Measurements from ENCODE around the gene ARHGAP21. TPM values are rescaled to one million over a fixed set of nuclear protein-coding genes. Genes with fewer than 3 reads are reported as not detected.
A peak's percentile ranks its signal among the peaks of the same experiment; 100 is the strongest.

Gene ARHGAP21
- total and polyA plus RNA-seq, 2 donors from 2014 or later = 12.7 to 74.3 TPM

- FAIRE-seq = no peak
These were observed 182.4 kb downstream of the ARHGAP21 start for GRCh38 chr10:24541239-24541753.

GRCh38 chr10:24536636-24537035, 187.1 kb downstream of the ARHGAP21 start:
- intact Hi-C loops (cut with DNase I) = no loop called here
- no peaks in the 10 kb centered on the region for H3K9me3 ChIP-seq (ENCODE audit: control insufficient read depth in 2 of 3, insufficient read depth in 1 of 3, low read length in 3 of 3)
- no peaks in the 10 kb centered on the region for H3K4me1 ChIP-seq (ENCODE audit: control insufficient read depth in 2 of 3, insufficient read depth in 2 of 3, low read depth in 1 of 3, low read length in 3 of 3)
- no peak for TF ChIP-seq CTCF (IDR thresholded peaks at IDR 0.05; ENCODE audit: borderline replicate concordance, extremely low read depth, insufficient read depth)
- H3K9ac ChIP-seq (ENCODE audit: low read length in 3 of 3) = no peak overlapping the region
- H3K4me3 ChIP-seq (ENCODE audit: low read length in 3 of 3) = no peak overlapping the region
- no peak overlapping the region for H3K27ac ChIP-seq (ENCODE audit: low read depth in 2 of 2, low read length in 2 of 2)
- peaks cover 18 to 61% (median 52%) of the 10 kb centered on the region in 3 donors for H3K36me3 ChIP-seq (ENCODE audit: control insufficient read depth in 2 of 3, insufficient read depth in 3 of 3, low read length in 3 of 3)
- DNase-seq (no peak), FAIRE-seq (no peak)
- no peaks in the 10 kb centered on the region for H3K27me3 ChIP-seq (ENCODE audit: control insufficient read depth, insufficient read depth, low read length)

More at GRCh38 chr10:24541239-24541753, 182.4 kb downstream of the ARHGAP21 start:
- DNase-seq = no peak
- no peaks in the 10 kb centered on the region for H3K9me3 ChIP-seq (ENCODE audit: control insufficient read depth in 2 of 3, insufficient read depth in 1 of 3, low read length in 3 of 3)
- TF ChIP-seq CTCF (IDR thresholded peaks at IDR 0.05; ENCODE audit: borderline replicate concordance, extremely low read depth, insufficient read depth) = no peak
- H3K36me3 ChIP-seq (ENCODE audit: control insufficient read depth in 2 of 3, insufficient read depth in 3 of 3, low read length in 3 of 3) = peaks cover 13 to 60% (median 43%) of the 10 kb centered on the region in 3 donors
- H3K27me3 ChIP-seq (ENCODE audit: control insufficient read depth, insufficient read depth, low read length) = no peaks in the 10 kb centered on the region
- intact Hi-C loops (cut with DNase I) = no loop called here
- peaks cover 0 to 4% (median 0%) of the 10 kb centered on the region in 3 donors for H3K4me1 ChIP-seq (ENCODE audit: control insufficient read depth in 2 of 3, insufficient read depth in 2 of 3, low read depth in 1 of 3, low read length in 3 of 3)
- no peak overlapping the region for H3K9ac ChIP-seq (ENCODE audit: low read length in 3 of 3)
- no peak overlapping the region for H3K27ac ChIP-seq (ENCODE audit: low read depth in 2 of 2, low read length in 2 of 2)
- no peak overlapping the region for H3K4me3 ChIP-seq (ENCODE audit: low read length in 3 of 3)

- no peaks in the 10 kb centered on the region for H3K4me1 ChIP-seq (ENCODE audit: control insufficient read depth in 2 of 3, insufficient read depth in 2 of 3, low read depth in 1 of 3, low read length in 3 of 3)
- H3K9ac ChIP-seq (ENCODE audit: low read length in 3 of 3) = no peak overlapping the region
- DNase-seq = peak in 1 of 5 donors; percentile 15
- no peak for TF ChIP-seq CTCF (IDR thresholded peaks at IDR 0.05; ENCODE audit: borderline replicate concordance, extremely low read depth, insufficient read depth)
- H3K9me3 ChIP-seq (ENCODE audit: control insufficient read depth in 2 of 3, insufficient read depth in 1 of 3, low read length in 3 of 3) = no peaks in the 10 kb centered on the region
- FAIRE-seq = no peak
- H3K36me3 ChIP-seq (ENCODE audit: control insufficient read depth in 2 of 3, insufficient read depth in 3 of 3, low read length in 3 of 3) = peaks cover 18 to 70% (median 48%) of the 10 kb centered on the region in 3 donors
- H3K4me3 ChIP-seq (ENCODE audit: low read length in 3 of 3) = no peak overlapping the region
- intact Hi-C loops (cut with DNase I) = no loop called here
- H3K27me3 ChIP-seq (ENCODE audit: control insufficient read depth, insufficient read depth, low read length) = no peaks in the 10 kb centered on the region
- H3K27ac ChIP-seq (ENCODE audit: low read depth in 2 of 2, low read length in 2 of 2) = no peak overlapping the region
These were observed 189.7 kb downstream of the ARHGAP21 start for GRCh38 chr10:24533981-24534380.

Other genes with a start within 250 kb of the ARHGAP21 start
- 3.8 TPM for gene PRTFDC1, start 228.7 kb upstream of the ARHGAP21 start, total RNA-seq
- gene PRTFDC1, start 228.7 kb upstream of the ARHGAP21 start, polyA plus RNA-seq (ENCODE audit: insufficient read depth, low read depth, low replicate concordance) = 6.1 TPM

All from kidney (tissue), 14 donors.